HEK293 (cell line): ENCODE data around the gene GAS7.

Experiments used
- CTCF ChIA-PET: fragments of 350-600 bp; formaldehyde crosslinking; extraction: SDS; loops from one replicate; lab custom pipeline; 2021; ENCODE audit warnings: antibody characterized with exemption; lab: Yijun Ruan, JAX
- POLR2A ChIA-PET: fragments of 300-600 bp; formaldehyde crosslinking; extraction: SDS; loops from one replicate; lab custom pipeline; 2020; ENCODE audit warnings: antibody characterized with exemption, inconsistent platforms; lab: Yijun Ruan, JAX
- H3K27ac ChIP-seq: fragments of 200-500 bp; sonication (Bioruptor generic); 2 replicates; pipeline ENCODE4 v1.5.1; 2014; ENCODE audit warnings: low read depth, low read length, control low read depth, inconsistent platforms; ENCODE audit errors: extremely low read depth
- H3K36me3 ChIP-seq, 2 experiments: fragments of 200-500 bp in 1 of 2; sonication (Bioruptor generic) in 1 of 2; 1 replicate in 1 of 2; 2 replicates in 1 of 2; pipeline ENCODE4 v1.5.1; 2014 to 2017; ENCODE audit warnings: inconsistent platforms in 2 of 2, low read length in 2 of 2; ENCODE audit not compliant: control insufficient read depth in 2 of 2, insufficient read depth in 1 of 2
- H3K4me1 ChIP-seq: fragments of 200-500 bp; sonication (Bioruptor generic); 2 replicates; pipeline ENCODE4 v1.5.1; 2014; ENCODE audit warnings: mild to moderate bottlenecking, low read length, inconsistent platforms; ENCODE audit not compliant: control insufficient read depth, insufficient read depth
- H3K4me3 ChIP-seq: 2 replicates; pipeline ENCODE4 v1.5.1; 2011; ENCODE audit warnings: low read depth, mild to moderate bottlenecking, control low read depth, low read length, moderate library complexity
- H3K9me3 ChIP-seq: fragments of 200-500 bp; sonication (Bioruptor generic); 2 replicates; pipeline ENCODE4 v1.5.1; 2014; ENCODE audit warnings: low read depth, low read length, inconsistent platforms; ENCODE audit not compliant: control insufficient read depth, insufficient read depth
- SCRT1 ChIP-seq: fragments of 450-650 bp; formaldehyde crosslinking; IDR thresholded peaks from 2 replicates; pipeline ENCODE4 v1.5.1; 2016; ENCODE audit warnings: missing biosample characterization, missing genetic modification characterization, borderline replicate concordance
- SP2 ChIP-seq: fragments of 450-650 bp; formaldehyde crosslinking; IDR thresholded peaks from 2 replicates; pipeline ENCODE4 v1.5.1; 2016; ENCODE audit warnings: missing biosample characterization, missing genetic modification characterization
- WT1 ChIP-seq: fragments of 450-650 bp; formaldehyde crosslinking; IDR thresholded peaks from 2 replicates; pipeline ENCODE4 v1.5.1; 2016; ENCODE audit warnings: missing biosample characterization, missing genetic modification characterization
- ZBTB1 ChIP-seq: fragments of 450-650 bp; formaldehyde crosslinking; IDR thresholded peaks from 2 replicates; pipeline ENCODE4 v1.5.1; 2016; ENCODE audit warnings: missing biosample characterization, missing genetic modification characterization
- ZFP41 ChIP-seq: fragments of 450-650 bp; formaldehyde crosslinking; IDR thresholded peaks from 2 replicates; pipeline ENCODE4 v1.5.1; 2016; ENCODE audit warnings: missing biosample characterization, missing genetic modification characterization, borderline replicate concordance
- ZNF146 ChIP-seq: fragments of 450-650 bp; formaldehyde crosslinking; IDR thresholded peaks from 2 replicates; pipeline ENCODE4 v1.5.1; 2016; ENCODE audit warnings: missing biosample characterization, missing genetic modification characterization
- ZNF155 ChIP-seq: fragments of 450-650 bp; formaldehyde crosslinking; IDR thresholded peaks from 2 replicates; pipeline ENCODE4 v1.5.1; 2016; ENCODE audit warnings: missing biosample characterization, missing genetic modification characterization
- ZNF19 ChIP-seq: fragments of 450-650 bp; formaldehyde crosslinking; IDR thresholded peaks from 2 replicates; pipeline ENCODE4; 2016; ENCODE audit warnings: missing biosample characterization, missing genetic modification characterization, low read depth
- ZNF223 ChIP-seq: fragments of 450-650 bp; formaldehyde crosslinking; IDR thresholded peaks from 2 replicates; pipeline ENCODE4 v1.5.1; 2016; ENCODE audit warnings: missing biosample characterization, missing genetic modification characterization
- ZNF362 ChIP-seq: fragments of 450-650 bp; formaldehyde crosslinking; IDR thresholded peaks from 2 replicates; pipeline ENCODE4 v1.5.1; 2016; ENCODE audit warnings: missing biosample characterization, missing genetic modification characterization
- ZNF37A ChIP-seq: fragments of 450-650 bp; IDR thresholded peaks from 2 replicates; pipeline ENCODE4 v1.5.1; 2018; ENCODE audit warnings: missing biosample characterization, missing genetic modification characterization
- ZNF391 ChIP-seq: fragments of 450-650 bp; formaldehyde crosslinking; IDR thresholded peaks from 2 replicates; pipeline ENCODE4 v1.5.1; 2016; ENCODE audit warnings: low read depth, missing biosample characterization, missing genetic modification characterization, borderline replicate concordance
- ZNF398 ChIP-seq: fragments of 450-650 bp; formaldehyde crosslinking; IDR thresholded peaks from 2 replicates; pipeline ENCODE4 v1.5.1; 2017; ENCODE audit warnings: missing biosample characterization, missing genetic modification characterization
- ZNF449 ChIP-seq: fragments of 450-650 bp; formaldehyde crosslinking; IDR thresholded peaks from 2 replicates; pipeline ENCODE4 v1.5.1; 2017; ENCODE audit warnings: missing biosample characterization, mild to moderate bottlenecking, missing genetic modification characterization, moderate library complexity
- ZNF501 ChIP-seq: fragments of 450-650 bp; formaldehyde crosslinking; IDR thresholded peaks from 2 replicates; pipeline ENCODE4 v1.5.1; 2016; ENCODE audit warnings: missing biosample characterization, missing genetic modification characterization
- ZNF521 ChIP-seq: fragments of 450-650 bp; formaldehyde crosslinking; IDR thresholded peaks from 2 replicates; pipeline ENCODE4 v1.5.1; 2017; ENCODE audit warnings: missing biosample characterization, mild to moderate bottlenecking, missing genetic modification characterization
- ZNF639 ChIP-seq: fragments of 450-650 bp; formaldehyde crosslinking; IDR thresholded peaks from 2 replicates; pipeline ENCODE4 v1.5.1; 2016; ENCODE audit warnings: missing biosample characterization, missing genetic modification characterization
- ZNF645 ChIP-seq: fragments of 450-650 bp; formaldehyde crosslinking; IDR thresholded peaks from 2 replicates; pipeline ENCODE4; 2016; ENCODE audit warnings: missing biosample characterization, missing genetic modification characterization
- ZNF677 ChIP-seq: fragments of 450-650 bp; IDR thresholded peaks from 2 replicates; pipeline ENCODE4 v1.5.0; 2018; ENCODE audit warnings: missing biosample characterization, mild to moderate bottlenecking, missing genetic modification characterization, moderate library complexity
- ZNF701 ChIP-seq: fragments of 450-650 bp; formaldehyde crosslinking; IDR thresholded peaks from 2 replicates; pipeline ENCODE4 v1.5.1; 2016; ENCODE audit warnings: missing biosample characterization, missing genetic modification characterization
- ZNF830 ChIP-seq: fragments of 450-650 bp; IDR thresholded peaks from 2 replicates; pipeline ENCODE4 v1.5.0; 2018; ENCODE audit warnings: missing biosample characterization, missing genetic modification characterization, low read depth, mild to moderate bottlenecking, moderate library complexity
- ZNF837 ChIP-seq: fragments of 450-650 bp; formaldehyde crosslinking; IDR thresholded peaks from 2 replicates; pipeline ENCODE4 v1.5.1; 2016; ENCODE audit warnings: missing biosample characterization, missing genetic modification characterization
- ZSCAN5A ChIP-seq: fragments of 450-650 bp; formaldehyde crosslinking; IDR thresholded peaks from 2 replicates; pipeline ENCODE4 v1.5.1; 2016; ENCODE audit warnings: missing biosample characterization, missing genetic modification characterization
- ZXDB ChIP-seq: fragments of 450-650 bp; formaldehyde crosslinking; IDR thresholded peaks from 2 replicates; pipeline ENCODE4 v1.5.1; 2016; ENCODE audit warnings: missing biosample characterization, missing genetic modification characterization

The GAS7 gene

GRCh38 chr17:9918804-9919352, 279.5 kb downstream of the GAS7 start:
- Histone ChIP-seq H3K4me3 (no peak overlapping the region), H3K4me1 (no peaks in the 10 kb centered on the region), H3K9me3 (no peaks in the 10 kb centered on the region)
- CTCF ChIA-PET: interaction anchor here (0.7 to 3.8 kb wide), 3 partner anchors 9 to 379 kb away, joined by 5 to 22 read pairs (median 13); partner anchors contain the start of gene RCVRN
- TF ChIP-seq ZNF501 (tag by site-specific recombination) (no peak), SCRT1 (tag by site-specific recombination) (no peak), ZNF146 (tag by site-specific recombination) (no peak), ZNF521 (tag by site-specific recombination) (no peak), WT1 (tag by site-specific recombination) (no peak), ZNF639 (tag by site-specific recombination) (no peak), ZNF362 (tag by site-specific recombination) (no peak), SP2 (no peak), ZNF701 (tag by site-specific recombination) (no peak), ZNF223 (tag by site-specific recombination) (no peak), ZBTB1 (tag by site-specific recombination) (no peak), ZNF645 (no peak), ZNF37A (tag by site-specific recombination) (no peak), ZNF155 (tag by site-specific recombination) (no peak), ZNF391 (no peak), ZNF398 (no peak), ZNF830 (tag by site-specific recombination) (no peak), ZFP41 (no peak)
- TF ChIP-seq, all 188 proteins: peak for 0
- H3K27ac ChIP-seq: no peak overlapping the region
- no peaks in the 10 kb centered on the region for H3K36me3 ChIP-seq
- POLR2A ChIA-PET: no interaction called here

GRCh38 chr17:9918352-9918751, 280.1 kb downstream of the GAS7 start:
- Histone ChIP-seq H3K4me3 (no peak overlapping the region), H3K27ac (no peak overlapping the region), H3K4me1 (no peaks in the 10 kb centered on the region), H3K9me3 (no peaks in the 10 kb centered on the region), H3K36me3 (no peaks in the 10 kb centered on the region)
- POLR2A ChIA-PET: no interaction called here
- CTCF ChIA-PET: interaction anchor here (0.7 to 3.8 kb wide), 3 partner anchors 10 to 380 kb away, joined by 5 to 22 read pairs (median 13); partner anchors contain the start of gene RCVRN
- TF ChIP-seq ZNF19 (tag by site-specific recombination): no peak
- no peak for TF ChIP-seq ZXDB
- no peak for TF ChIP-seq ZNF837 (tag by site-specific recombination)
- no peak for TF ChIP-seq ZNF677 (tag by site-specific recombination)
- no peak for TF ChIP-seq ZNF449
- no peak for TF ChIP-seq ZSCAN5A (tag by site-specific recombination)
